ENCODE measurements around the gene ARHGAP24.
"Not testable (repeated sequence)": the region's sequence is repeated elsewhere in the genome, so short reads cannot be mapped to it uniquely, and the experiment has no call there.

ARHGAP24 gene

GRCh38 chr4:85659610-85660218 lies 184.8 kb downstream of the ARHGAP24 start:
- DNase-seq = no peak

GRCh38 chr4:85666625-85667024 lies 191.7 kb downstream of the ARHGAP24 start:
- not testable (repeated sequence) for DNase-seq

GRCh38 chr4:85669204-85669603 lies 194.3 kb downstream of the ARHGAP24 start:
- DNase-seq = no peak

- DNase-seq = no peak
These were observed 195.1 kb downstream of the ARHGAP24 start for GRCh38 chr4:85669992-85670548.

GRCh38 chr4:85671120-85671519 lies 196.2 kb downstream of the ARHGAP24 start:
- no peak for DNase-seq

GRCh38 chr4:85672116-85672515 lies 197.2 kb downstream of the ARHGAP24 start:
- peak; percentile 22 for DNase-seq

GRCh38 chr4:85672959-85673358 lies 198.0 kb downstream of the ARHGAP24 start:
- no peak for DNase-seq

- DNase-seq = no peak
These were observed 198.6 kb downstream of the ARHGAP24 start for GRCh38 chr4:85673540-85673939.

GRCh38 chr4:85675076-85676049 lies 200.4 kb downstream of the ARHGAP24 start:
- DNase-seq = no peak

GRCh38 chr4:85676050-85676425 lies 201.1 kb downstream of the ARHGAP24 start:
- DNase-seq = no peak

GRCh38 chr4:85676850-85677590 lies 202.1 kb downstream of the ARHGAP24 start:
- DNase-seq = peak; percentile 54

GRCh38 chr4:85681221-85681657 lies 206.3 kb downstream of the ARHGAP24 start:
- DNase-seq = peak; percentile 97

GRCh38 chr4:85681921-85682320 lies 207.0 kb downstream of the ARHGAP24 start:
- DNase-seq = no peak

- DNase-seq = no peak
These were observed 207.4 kb downstream of the ARHGAP24 start for GRCh38 chr4:85682391-85682790.

- no peak for DNase-seq
These were observed 209.7 kb downstream of the ARHGAP24 start for GRCh38 chr4:85684676-85685075.

GRCh38 chr4:85686398-85686797 lies 211.4 kb downstream of the ARHGAP24 start:
- DNase-seq = no peak

GRCh38 chr4:85688055-85688740 lies 213.2 kb downstream of the ARHGAP24 start:
- no peak for DNase-seq

GRCh38 chr4:85696661-85697060 lies 221.7 kb downstream of the ARHGAP24 start:
- no peak for DNase-seq

GRCh38 chr4:85697854-85698253 lies 222.9 kb downstream of the ARHGAP24 start:
- no peak for DNase-seq

- no peak for DNase-seq
These were observed 225.4 kb downstream of the ARHGAP24 start for GRCh38 chr4:85700362-85700761.

- peak; percentile 19 for DNase-seq
These were observed 226.9 kb downstream of the ARHGAP24 start for GRCh38 chr4:85701861-85702321.

- peak; percentile 67 for DNase-seq
These were observed 228.1 kb downstream of the ARHGAP24 start for GRCh38 chr4:85703096-85703495.
